HG03095 (cell line): ENCODE measurements around the gene TRERF1.

Experiments
- ATAC-seq: cut with Tn5 transposase; IDR thresholded peaks from one replicate; pipeline ENCODE4 v1.9.1; 2021; ENCODE audit warnings: moderate library complexity; ENCODE audit not compliant: unreplicated experiment

TRERF1 gene

GRCh38 chr6:42263165-42263728, 188.5 kb downstream of the TRERF1 start:
- no peak for ATAC-seq

- no peak for ATAC-seq
Measured at GRCh38 chr6:42260972-42261371, 190.8 kb downstream of the TRERF1 start.

GRCh38 chr6:42260396-42260888, 191.3 kb downstream of the TRERF1 start:
- no peak for ATAC-seq

- ATAC-seq, result no peak
Measured at GRCh38 chr6:42259841-42260395, 191.8 kb downstream of the TRERF1 start.

GRCh38 chr6:42259286-42259685, 192.4 kb downstream of the TRERF1 start:
- no peak for ATAC-seq

GRCh38 chr6:42257614-42258013, 194.1 kb downstream of the TRERF1 start:
- ATAC-seq, result no peak

- no peak for ATAC-seq
Measured at GRCh38 chr6:42257063-42257462, 194.7 kb downstream of the TRERF1 start.

- ATAC-seq, result no peak
Measured at GRCh38 chr6:42255050-42255449, 196.7 kb downstream of the TRERF1 start.

- no peak for ATAC-seq
Measured at GRCh38 chr6:42254505-42254904, 197.2 kb downstream of the TRERF1 start.

GRCh38 chr6:42251911-42252637, 199.7 kb downstream of the TRERF1 start:
- no peak for ATAC-seq

- no peak for ATAC-seq
Measured at GRCh38 chr6:42251500-42251899, 200.2 kb downstream of the TRERF1 start.

- no peak for ATAC-seq
Measured at GRCh38 chr6:42250274-42250931, 201.3 kb downstream of the TRERF1 start.

- ATAC-seq, result no peak
Measured at GRCh38 chr6:42249279-42249678, 202.4 kb downstream of the TRERF1 start.

- no peak for ATAC-seq
Measured at GRCh38 chr6:42243046-42243445, 208.7 kb downstream of the TRERF1 start.

GRCh38 chr6:42241915-42242314, 209.8 kb downstream of the TRERF1 start:
- ATAC-seq, result no peak

GRCh38 chr6:42239736-42240375, 211.9 kb downstream of the TRERF1 start:
- no peak for ATAC-seq

GRCh38 chr6:42239333-42239732, 212.4 kb downstream of the TRERF1 start:
- no peak for ATAC-seq

- no peak for ATAC-seq
Measured at GRCh38 chr6:42237857-42238256, 213.9 kb downstream of the TRERF1 start.

- no peak for ATAC-seq
Measured at GRCh38 chr6:42236682-42237473, 214.8 kb downstream of the TRERF1 start.

GRCh38 chr6:42236030-42236429, 215.7 kb downstream of the TRERF1 start:
- no peak for ATAC-seq
